Measurements from ENCODE around the gene OSBPL7.

DNA sequence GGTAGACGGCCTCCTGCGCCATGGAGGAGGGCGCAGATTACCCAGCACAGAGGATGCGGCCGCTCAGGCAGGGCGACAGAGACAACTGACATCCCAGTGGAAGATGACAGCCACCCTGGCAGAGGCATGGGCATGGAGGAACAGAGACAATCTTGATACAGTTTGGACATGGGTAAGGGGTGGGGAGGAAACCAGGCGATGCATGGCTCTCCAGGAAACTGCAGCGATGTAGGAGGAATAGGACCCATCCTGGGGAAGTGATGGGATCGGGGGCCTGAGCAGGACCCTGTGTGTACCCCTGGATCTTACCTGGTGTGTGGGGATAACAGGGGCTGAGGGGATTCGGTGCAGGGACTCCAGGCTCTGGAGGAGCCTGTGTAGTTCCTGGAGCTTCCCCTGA is 4.6 kb downstream of the OSBPL7 start:
- TF ChIP-seq, protein P1, sequence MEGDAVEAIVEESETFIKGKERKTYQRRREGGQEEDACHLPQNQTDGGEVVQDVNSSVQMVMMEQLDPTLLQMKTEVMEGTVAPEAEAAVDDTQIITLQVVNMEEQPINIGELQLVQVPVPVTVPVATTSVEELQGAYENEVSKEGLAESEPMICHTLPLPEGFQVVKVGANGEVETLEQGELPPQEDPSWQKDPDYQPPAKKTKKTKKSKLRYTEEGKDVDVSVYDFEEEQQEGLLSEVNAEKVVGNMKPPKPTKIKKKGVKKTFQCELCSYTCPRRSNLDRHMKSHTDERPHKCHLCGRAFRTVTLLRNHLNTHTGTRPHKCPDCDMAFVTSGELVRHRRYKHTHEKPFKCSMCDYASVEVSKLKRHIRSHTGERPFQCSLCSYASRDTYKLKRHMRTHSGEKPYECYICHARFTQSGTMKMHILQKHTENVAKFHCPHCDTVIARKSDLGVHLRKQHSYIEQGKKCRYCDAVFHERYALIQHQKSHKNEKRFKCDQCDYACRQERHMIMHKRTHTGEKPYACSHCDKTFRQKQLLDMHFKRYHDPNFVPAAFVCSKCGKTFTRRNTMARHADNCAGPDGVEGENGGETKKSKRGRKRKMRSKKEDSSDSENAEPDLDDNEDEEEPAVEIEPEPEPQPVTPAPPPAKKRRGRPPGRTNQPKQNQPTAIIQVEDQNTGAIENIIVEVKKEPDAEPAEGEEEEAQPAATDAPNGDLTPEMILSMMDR (IDR thresholded peaks at IDR 0.05) = no peak
- TF ChIP-seq POLR2AphosphoS5 (IDR thresholded peaks at IDR 0.05) (no peak), POLR2A (IDR thresholded peaks at IDR 0.05) (no peak)
